NT2/D1 (cell line): ENCODE measurements around the gene ZCCHC9.

Experiments used
- DNase-seq: peaks from one replicate; pipeline ENCODE4 v3.0.0-alpha.2; 2011; ENCODE audit warnings: low read depth, low spot score
- H3K27me3 ChIP-seq: 2 replicates; pipeline ENCODE4 v1.6.0; 2011; ENCODE audit warnings: mild to moderate bottlenecking; ENCODE audit not compliant: insufficient read length, insufficient read depth
- H3K36me3 ChIP-seq: 2 replicates; pipeline ENCODE4 v1.6.1; 2011; ENCODE audit warnings: mild to moderate bottlenecking, low read length, mixed read lengths; ENCODE audit not compliant: insufficient read depth, insufficient read length
- H3K4me1 ChIP-seq: 2 replicates; pipeline ENCODE4 v1.5.1; 2011; ENCODE audit not compliant: insufficient read depth, insufficient read length
- H3K4me3 ChIP-seq: 2 replicates; pipeline ENCODE4 v1.5.1; 2011; ENCODE audit warnings: low read depth; ENCODE audit not compliant: insufficient read length
- H3K9ac ChIP-seq: 2 replicates; pipeline ENCODE4 v1.6.0; 2011; ENCODE audit warnings: low read depth; ENCODE audit not compliant: insufficient read length
- H3K9me3 ChIP-seq: 2 replicates; pipeline ENCODE4 v1.5.1; 2011; ENCODE audit warnings: mild to moderate bottlenecking, low read length; ENCODE audit not compliant: insufficient read depth
- SUZ12 ChIP-seq: IDR thresholded peaks from 2 replicates; pipeline ENCODE4 v1.6.1; 2011; ENCODE audit not compliant: insufficient read length, insufficient read depth; ENCODE audit errors: extremely low read depth
- YY1 ChIP-seq: IDR thresholded peaks from 2 replicates; pipeline ENCODE4 v1.6.1; 2011; ENCODE audit not compliant: insufficient read length, insufficient read depth
- ZNF274 ChIP-seq: IDR thresholded peaks from 2 replicates; pipeline ENCODE4 v1.6.1; 2011; ENCODE audit warnings: mild to moderate bottlenecking, low read depth, low read length

ZCCHC9 gene

DNA sequence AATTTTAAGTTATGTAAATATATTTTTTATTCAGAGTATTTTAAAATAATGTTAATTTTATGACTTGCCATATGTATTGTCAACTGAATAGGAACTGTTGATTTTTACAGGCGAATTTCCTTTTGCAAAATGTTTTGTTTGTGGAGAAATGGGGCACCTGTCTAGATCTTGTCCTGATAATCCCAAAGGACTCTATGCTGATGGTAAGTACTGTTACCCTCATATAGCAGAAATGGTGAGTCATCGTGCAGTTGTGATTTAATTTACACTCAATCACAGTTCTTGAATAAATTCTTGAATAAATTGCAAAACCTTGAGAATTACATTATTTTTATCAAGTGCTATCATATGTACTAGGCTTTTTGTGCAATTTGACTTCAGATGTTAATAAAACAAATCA, 7.4 kb downstream of the ZCCHC9 start:
- H3K4me1 ChIP-seq, result no peaks in the 10 kb centered on the region
- H3K9me3 ChIP-seq, result no peaks in the 10 kb centered on the region
- TF ChIP-seq YY1 (no peak), ZNF274 (no peak)
- DNase-seq, result no peak
- H3K36me3 ChIP-seq, result peaks cover 56% of the 10 kb centered on the region
- no peaks in the 10 kb centered on the region for H3K27me3 ChIP-seq
- H3K9ac ChIP-seq, result no peak overlapping the region
- H3K4me3 ChIP-seq, result no peak overlapping the region

DNA sequence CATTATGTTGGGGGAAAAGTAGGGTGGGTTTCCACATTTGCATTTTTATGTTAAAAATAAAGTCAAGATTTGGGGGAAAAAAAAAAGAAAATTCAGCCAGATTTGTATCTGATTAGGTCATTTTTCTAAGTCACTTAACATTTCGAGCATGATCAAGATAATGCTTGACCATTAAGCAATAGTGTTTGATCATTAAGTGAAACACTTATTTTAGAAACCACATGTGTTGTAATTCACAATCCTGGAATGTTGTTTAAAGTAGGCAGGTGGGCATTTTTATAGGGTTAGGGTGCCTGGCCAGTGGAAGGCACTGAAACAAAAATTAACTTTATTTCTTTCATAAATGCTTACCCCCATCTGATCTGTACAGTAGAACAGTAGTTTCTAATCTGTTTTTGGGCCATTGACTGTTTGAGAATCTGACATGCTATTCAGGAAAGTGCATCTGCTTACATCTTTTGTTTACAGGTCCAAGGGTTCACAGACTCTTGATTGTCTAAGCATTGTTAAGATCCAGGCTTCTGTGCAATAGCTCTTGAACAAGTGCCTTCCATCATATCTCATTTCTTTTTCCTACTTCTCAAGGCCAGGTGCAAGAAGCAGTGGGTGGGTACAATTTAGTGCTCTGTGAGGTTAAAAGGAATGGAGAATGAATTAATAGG, 9.1 kb downstream of the ZCCHC9 start:
- no peak for TF ChIP-seq SUZ12
- TF ChIP-seq YY1, result no peak
- Histone ChIP-seq H3K4me1 (no peaks in the 10 kb centered on the region), H3K36me3 (peaks cover 48% of the 10 kb centered on the region), H3K9me3 (no peaks in the 10 kb centered on the region), H3K9ac (no peak overlapping the region), H3K4me3 (no peak overlapping the region), H3K27me3 (no peaks in the 10 kb centered on the region)
- DNase-seq, result no peak

DNA sequence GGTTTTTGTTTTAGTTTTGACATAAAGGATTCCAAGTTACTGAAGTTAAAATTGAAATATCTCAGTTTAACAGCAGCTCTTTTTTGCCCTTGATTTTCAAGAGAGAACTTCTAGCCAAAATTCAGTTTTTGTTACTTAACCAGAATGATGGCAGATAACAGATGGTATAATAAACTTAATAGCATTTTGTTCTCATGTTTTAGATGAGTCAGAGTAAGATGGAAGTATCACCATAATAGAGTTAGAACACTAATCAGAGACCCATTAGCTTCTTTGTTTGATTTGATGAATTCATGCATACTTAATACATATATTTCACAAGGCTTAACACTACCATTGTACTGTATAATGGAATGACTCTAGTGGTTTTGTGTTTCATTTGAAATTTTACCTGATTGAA, 11.9 kb downstream of the ZCCHC9 start:
- no peak overlapping the region for H3K9ac ChIP-seq
- H3K4me3 ChIP-seq, result no peak overlapping the region
- no peaks in the 10 kb centered on the region for H3K27me3 ChIP-seq
- peaks cover 44% of the 10 kb centered on the region for H3K36me3 ChIP-seq
- no peak for DNase-seq
- TF ChIP-seq YY1 (no peak), SUZ12 (no peak), ZNF274 (no peak)
- H3K4me1 ChIP-seq, result no peaks in the 10 kb centered on the region
- no peaks in the 10 kb centered on the region for H3K9me3 ChIP-seq

DNA sequence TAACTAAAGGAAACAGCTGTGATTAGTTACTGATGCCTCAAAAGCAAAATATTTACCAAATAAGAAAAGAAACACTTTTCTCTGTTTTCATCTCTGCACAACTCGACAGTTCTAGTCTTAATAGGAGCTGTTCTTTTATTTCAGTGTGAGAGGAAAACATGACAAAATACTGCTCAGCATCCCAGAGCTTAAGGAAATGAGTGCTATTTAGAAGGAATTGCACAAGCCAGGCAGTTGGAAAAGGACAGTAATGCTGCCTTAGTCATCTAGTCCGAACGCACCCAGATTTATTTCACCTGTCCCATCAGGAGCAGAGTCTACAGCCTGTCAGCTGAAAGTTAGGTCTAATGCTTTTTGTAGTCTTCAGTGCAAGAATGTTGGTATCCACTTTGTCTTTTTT, 12.3 kb downstream of the ZCCHC9 start:
- TF ChIP-seq ZNF274 (no peak), YY1 (no peak), SUZ12 (no peak)

DNA sequence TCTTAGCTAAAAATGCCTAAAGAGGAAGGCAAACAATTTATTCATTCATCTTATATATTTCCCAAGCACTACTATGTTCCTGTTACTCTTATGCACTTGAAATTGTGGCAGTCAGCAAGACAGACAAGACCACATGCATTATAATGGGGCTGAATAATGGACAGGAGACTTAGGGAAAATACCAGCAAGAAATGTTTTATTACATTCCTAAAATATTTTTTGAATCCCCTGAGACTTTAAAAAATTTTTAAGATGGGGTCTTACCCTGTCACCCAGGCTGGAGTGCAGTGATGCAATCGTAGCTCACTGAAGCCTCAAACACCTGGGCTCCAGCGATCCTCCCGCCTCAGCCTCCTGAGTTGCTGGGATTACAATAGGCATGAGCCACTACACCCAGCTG, 13.2 kb downstream of the ZCCHC9 start:
- H3K36me3 ChIP-seq, result peaks cover 35% of the 10 kb centered on the region

More for the DNA sequence above, 12.3 kb downstream of the ZCCHC9 start:
- no peak for DNase-seq
- Histone ChIP-seq H3K27me3 (no peaks in the 10 kb centered on the region), H3K4me1 (no peaks in the 10 kb centered on the region), H3K9me3 (no peaks in the 10 kb centered on the region), H3K4me3 (no peak overlapping the region), H3K9ac (no peak overlapping the region), H3K36me3 (peaks cover 41% of the 10 kb centered on the region)

DNA sequence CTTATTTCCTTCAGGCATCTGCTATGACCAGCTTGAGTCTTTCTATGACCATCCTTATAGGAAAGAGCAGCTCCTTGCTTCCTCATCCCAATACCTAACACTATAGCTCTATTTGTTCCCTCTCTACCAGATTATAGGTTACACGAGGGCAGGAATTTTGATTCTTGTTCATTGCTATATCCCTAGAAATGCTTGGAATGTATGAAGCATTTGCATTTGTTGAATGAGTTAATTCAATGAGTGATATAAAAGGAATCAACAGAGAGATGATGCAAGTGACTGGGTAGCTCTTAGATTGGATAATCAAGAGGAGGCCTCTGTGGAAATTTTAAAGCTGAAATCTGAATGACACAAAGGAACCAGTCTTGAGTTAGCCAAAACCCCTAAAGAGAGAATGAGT, 13.9 kb downstream of the ZCCHC9 start:
- no peak overlapping the region for H3K9ac ChIP-seq
- H3K9me3 ChIP-seq, result no peaks in the 10 kb centered on the region
- no peaks in the 10 kb centered on the region for H3K4me1 ChIP-seq
- peaks cover 28% of the 10 kb centered on the region for H3K36me3 ChIP-seq
- H3K4me3 ChIP-seq, result no peak overlapping the region
- no peak for DNase-seq
- no peaks in the 10 kb centered on the region for H3K27me3 ChIP-seq
- TF ChIP-seq ZNF274, result no peak
- TF ChIP-seq SUZ12, result no peak
- no peak for TF ChIP-seq YY1

More for the DNA sequence above, 13.2 kb downstream of the ZCCHC9 start:
- H3K27me3 ChIP-seq, result no peaks in the 10 kb centered on the region
- TF ChIP-seq YY1 (no peak), ZNF274 (no peak), SUZ12 (no peak)
- H3K4me3 ChIP-seq, result no peak overlapping the region
- no peak overlapping the region for H3K9ac ChIP-seq
- DNase-seq, result no peak
- no peaks in the 10 kb centered on the region for H3K4me1 ChIP-seq
- no peaks in the 10 kb centered on the region for H3K9me3 ChIP-seq

DNA sequence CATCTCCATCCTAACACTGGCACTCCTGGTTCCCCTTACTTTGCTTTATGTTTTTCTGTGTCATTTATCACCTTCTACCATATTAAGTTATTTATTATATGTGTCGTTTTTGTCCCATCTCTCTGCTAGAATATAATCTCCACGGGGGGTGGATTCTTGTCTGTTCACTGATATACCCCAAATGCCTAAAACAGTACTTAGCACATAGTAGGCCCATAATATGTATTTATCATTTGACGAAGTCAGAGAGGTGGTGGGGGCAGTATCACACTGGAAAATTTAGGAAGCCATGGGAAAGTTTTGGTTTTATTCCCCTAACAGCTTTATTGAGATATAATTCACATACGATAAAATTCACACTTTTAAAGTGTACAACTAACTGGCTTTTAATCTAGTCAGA, 14.4 kb downstream of the ZCCHC9 start:
- no peak for DNase-seq
- Histone ChIP-seq H3K9me3 (no peaks in the 10 kb centered on the region), H3K4me1 (no peaks in the 10 kb centered on the region), H3K27me3 (no peaks in the 10 kb centered on the region), H3K36me3 (peaks cover 23% of the 10 kb centered on the region), H3K9ac (no peak overlapping the region), H3K4me3 (no peak overlapping the region)
- no peak for TF ChIP-seq ZNF274
- no peak for TF ChIP-seq SUZ12
- TF ChIP-seq YY1, result no peak

DNA sequence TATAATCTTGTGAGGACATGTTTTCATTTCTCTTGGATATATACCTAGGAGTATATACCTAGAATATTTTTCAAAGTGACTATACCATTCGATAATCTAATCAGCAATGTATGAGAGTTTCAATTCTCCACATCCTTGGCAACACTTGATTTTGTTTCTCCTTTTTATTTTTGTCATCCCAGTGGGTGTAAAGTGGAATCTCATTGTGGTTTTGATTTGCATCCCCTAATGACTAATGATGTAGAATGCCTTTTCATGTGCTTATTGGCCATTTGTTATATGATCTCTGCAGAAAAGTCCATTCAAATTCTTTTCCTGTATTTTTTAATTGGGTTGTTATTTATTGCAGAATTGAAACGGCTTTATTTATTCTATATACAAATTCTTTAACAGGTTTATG, 15.2 kb downstream of the ZCCHC9 start:
- Histone ChIP-seq H3K9me3 (no peaks in the 10 kb centered on the region), H3K36me3 (peaks cover 16% of the 10 kb centered on the region), H3K27me3 (no peaks in the 10 kb centered on the region), H3K9ac (no peak overlapping the region), H3K4me3 (no peak overlapping the region), H3K4me1 (no peaks in the 10 kb centered on the region)
- no peak for DNase-seq
- TF ChIP-seq SUZ12, result no peak
- no peak for TF ChIP-seq ZNF274
- no peak for TF ChIP-seq YY1
